G401.6 (cell line): ENCODE data around the gene C4orf46.
"Not testable (repeated sequence)": the region's sequence is repeated elsewhere in the genome, so short reads cannot be mapped to it uniquely, and the experiment has no call there.

ENCODE experiments used
- FAIRE-seq: peaks from 2 replicates; lab custom pipeline; 2012; peaks lifted over from hg19 to GRCh38; lab: Jason Lieb, UNC

Gene C4orf46

DNA sequence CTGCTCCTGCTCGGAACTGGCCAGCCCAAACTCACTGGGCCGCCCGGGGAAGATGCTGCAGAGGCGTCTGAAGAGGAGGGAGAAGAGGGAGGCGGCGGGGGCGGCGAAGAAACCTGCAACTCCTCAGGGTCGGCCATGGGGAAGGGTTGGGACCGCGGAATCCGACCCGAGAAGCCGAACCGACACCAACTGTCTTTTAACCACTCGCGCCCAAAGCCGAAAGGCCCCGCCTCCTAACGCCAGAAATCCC lies at the start of gene C4orf46:
Gene C4orf46, minus strand, starts transcription at position 223 of the 250 bp plus-strand sequence. Its CDS starts 86 bp downstream, at position 137.
- FAIRE-seq, result no peak

DNA sequence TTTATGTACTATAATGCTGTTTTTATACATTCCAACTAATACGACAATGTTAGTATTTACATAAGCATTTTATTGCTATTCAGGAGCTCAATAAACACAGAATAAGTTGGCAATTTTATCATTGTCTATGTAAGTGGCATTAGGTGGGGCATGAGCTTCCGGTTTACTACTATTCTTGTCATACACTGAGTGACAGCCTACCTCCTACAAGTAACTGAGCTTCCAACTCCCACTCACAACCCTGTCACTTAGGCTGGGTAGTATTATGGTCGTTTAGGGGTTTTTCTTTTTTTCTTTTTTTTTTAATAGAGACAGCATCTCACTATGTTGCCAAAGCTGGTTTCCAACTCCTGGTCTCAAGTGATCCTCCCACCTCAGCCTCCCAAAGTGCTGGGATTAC lies 44.1 kb upstream of the C4orf46 start:
- FAIRE-seq, result no peak

DNA sequence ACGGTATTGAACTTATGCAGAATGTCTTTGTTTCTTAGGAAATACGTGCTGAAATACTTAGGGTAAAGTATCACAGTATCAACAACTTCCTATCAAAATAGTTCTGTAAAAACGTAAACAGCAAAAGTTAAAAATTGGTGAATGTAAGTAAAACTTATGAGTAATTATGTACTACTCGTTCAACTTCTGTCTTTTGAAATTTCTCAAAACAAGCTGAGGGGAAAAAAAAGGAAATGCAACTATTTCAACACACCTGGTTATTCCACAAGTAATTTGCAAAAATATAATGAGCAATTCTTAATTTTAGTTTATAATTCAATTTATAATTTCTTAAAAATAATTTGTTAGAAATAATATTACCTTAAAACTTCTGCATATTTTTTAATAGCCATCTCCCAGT lies 43.2 kb upstream of the C4orf46 start:
- peak; percentile 81 for FAIRE-seq

DNA sequence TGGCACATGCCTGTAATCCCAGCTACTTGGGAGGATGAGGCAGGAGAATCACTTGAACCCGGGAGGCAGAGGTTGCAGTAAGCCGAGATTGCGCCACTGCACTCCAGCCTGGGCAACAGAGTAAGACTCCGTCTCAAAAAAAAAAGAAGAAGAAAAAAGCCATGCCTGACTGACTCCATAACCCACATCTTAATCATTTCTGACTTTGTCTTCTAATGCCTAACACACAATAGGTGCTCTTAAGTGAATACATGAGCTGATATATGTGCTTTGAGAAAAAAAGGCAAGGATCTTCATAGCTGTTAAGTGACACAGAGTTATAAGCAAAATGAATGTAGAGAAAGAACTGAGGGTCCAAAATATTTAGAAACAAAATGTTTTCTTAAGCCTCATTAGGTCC lies 40.9 kb upstream of the C4orf46 start:
- not testable (repeated sequence) for FAIRE-seq

DNA sequence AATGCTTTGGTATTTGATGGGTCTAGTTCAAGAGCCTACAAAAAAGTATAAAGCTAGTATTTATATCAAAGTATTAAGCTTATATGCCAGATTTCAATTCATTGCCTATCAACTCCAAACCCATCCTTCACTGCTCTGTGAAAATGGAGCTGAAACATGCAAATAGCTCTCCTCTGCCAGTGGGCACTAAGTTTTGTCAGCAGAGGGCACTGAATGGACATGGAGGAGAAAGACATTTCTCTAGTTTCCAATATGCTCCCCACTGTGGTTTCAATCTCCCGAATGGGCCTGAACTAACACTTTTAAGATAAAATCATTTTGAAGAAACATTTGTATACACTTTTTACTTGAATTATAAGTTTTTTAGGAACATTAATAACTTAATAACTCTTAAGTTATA lies 39.1 kb upstream of the C4orf46 start:
- peak; percentile 63 for FAIRE-seq

DNA sequence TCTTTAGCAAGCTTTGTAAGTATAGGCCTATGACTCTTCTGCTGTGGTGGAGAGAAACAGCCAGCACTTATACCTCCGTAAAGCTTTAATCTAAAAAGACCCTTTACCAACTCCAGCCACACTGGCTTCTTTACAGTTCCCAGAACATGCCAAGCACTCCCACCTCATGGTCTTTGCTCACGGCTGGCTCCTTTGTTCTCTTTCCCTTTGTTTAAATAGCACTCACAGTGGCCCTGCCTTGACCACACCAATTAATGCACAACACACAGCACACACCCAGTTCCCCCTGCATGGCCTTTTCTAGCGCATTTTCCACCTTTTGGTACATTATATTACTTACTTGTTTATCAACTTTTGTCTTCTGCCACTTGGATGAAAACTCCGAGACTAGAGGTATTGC lies 32.6 kb upstream of the C4orf46 start:
- FAIRE-seq, result no peak

DNA sequence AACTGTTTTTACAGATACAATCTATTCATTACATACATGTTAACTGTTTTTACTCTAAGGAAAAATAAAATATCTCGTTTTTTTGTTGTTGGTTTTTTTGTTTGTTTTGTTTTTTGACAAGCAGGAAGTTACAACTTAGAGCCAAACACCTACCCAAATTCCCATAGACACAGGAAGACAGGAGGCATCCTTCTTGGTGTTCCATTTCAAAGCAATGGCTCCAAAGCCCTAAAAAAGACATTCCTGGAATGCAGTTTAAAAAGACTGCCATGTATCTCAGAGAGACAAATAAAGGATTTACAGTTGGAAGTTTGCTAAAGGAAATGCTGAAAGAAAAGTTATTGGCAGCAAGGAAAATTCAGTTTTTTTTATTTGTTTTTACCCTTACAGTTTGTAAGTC lies 17.1 kb upstream of the C4orf46 start:
- no peak for FAIRE-seq

DNA sequence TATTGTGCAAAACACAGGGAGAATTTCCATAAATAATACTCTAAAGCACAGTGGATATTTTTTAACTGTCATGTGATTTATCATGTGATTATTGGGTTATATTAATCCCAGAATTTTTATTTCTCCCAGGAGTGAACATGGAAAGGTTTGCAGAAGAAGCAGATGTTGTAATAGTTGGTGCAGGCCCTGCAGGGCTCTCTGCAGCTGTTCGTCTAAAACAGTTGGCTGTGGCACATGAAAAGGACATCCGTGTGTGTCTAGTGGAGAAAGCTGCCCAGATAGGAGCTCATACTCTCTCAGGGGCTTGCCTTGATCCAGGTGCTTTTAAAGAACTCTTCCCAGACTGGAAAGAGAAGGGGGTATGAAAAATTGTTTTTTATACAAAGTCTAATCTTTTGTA lies 10.4 kb upstream of the C4orf46 start:
- no peak for FAIRE-seq

DNA sequence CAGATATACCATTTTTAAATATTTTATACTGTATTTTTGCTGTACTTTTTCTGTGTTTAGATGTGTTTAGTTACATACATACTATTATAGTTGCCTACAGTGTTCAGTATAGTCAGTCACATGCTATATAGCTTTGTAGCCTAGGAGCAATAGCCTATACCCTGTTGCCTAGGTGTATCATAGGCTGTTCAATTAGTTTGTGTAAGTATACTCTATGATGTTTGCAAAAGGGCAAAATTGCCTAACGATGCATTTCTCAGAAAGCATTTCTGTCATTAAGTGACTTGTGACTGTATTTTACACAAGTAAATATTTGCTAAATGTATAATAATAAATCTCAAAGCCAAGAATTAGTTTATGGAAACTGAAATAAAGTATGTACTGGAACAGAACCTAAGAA lies 9.9 kb upstream of the C4orf46 start:
- peak; percentile 15 for FAIRE-seq

DNA sequence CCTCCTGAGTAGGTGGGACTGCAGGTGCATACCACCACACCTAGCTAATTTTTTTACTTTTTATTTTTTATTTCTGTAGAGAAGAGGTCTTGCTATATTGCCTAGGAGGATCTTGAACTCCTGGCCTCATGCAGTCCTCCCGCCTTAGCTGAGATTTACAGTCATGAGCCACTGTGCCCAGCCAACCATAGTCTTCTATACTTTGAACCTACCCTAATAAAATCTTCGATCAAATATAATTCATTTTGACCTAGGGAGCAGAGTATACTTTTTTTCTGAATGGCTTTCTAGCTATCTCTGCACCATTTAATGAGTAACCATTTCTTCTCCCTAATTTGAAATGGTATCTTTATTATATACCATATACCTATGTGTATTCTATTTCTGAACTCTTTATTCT lies 7.1 kb upstream of the C4orf46 start:
- FAIRE-seq, result no peak

DNA sequence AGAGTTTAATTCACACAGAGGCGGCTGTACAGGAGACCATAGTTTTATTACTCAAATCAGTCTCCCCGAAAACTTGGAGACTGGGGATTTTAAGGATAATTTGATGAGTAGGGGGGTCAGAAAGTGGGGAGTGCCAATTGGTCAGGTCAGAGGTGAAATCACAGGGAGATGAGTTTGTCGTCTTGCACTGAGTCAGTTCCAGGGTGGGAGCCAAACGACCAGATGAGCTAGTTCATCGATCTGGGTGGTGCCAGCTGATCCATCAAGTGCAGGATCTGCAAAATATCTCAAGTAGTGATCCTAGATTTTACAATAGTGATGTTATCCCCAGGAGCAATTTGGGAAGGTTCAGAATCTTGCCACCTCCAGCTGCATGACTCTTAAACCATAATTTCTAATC lies 4.4 kb upstream of the C4orf46 start:
- FAIRE-seq, result no peak

DNA sequence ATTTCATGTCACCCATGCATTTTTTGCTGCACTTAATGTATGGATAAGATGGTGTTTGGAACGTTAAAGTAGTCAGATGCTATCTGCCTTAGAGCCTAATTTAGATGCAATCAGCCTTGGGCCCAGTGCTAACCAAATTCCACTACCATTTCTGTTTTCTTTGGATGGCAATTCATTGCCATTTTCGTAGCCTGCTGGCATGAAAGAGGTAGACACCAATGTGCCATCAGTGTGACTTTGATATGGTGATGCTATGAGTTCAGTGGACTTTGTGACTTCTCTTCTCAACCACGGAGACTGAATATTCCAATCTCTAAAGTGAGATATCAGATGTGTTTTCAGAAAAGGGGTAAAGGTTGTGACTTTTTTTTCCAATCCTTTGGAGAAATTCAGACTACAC lies 1.9 kb upstream of the C4orf46 start:
- FAIRE-seq, result no peak

DNA sequence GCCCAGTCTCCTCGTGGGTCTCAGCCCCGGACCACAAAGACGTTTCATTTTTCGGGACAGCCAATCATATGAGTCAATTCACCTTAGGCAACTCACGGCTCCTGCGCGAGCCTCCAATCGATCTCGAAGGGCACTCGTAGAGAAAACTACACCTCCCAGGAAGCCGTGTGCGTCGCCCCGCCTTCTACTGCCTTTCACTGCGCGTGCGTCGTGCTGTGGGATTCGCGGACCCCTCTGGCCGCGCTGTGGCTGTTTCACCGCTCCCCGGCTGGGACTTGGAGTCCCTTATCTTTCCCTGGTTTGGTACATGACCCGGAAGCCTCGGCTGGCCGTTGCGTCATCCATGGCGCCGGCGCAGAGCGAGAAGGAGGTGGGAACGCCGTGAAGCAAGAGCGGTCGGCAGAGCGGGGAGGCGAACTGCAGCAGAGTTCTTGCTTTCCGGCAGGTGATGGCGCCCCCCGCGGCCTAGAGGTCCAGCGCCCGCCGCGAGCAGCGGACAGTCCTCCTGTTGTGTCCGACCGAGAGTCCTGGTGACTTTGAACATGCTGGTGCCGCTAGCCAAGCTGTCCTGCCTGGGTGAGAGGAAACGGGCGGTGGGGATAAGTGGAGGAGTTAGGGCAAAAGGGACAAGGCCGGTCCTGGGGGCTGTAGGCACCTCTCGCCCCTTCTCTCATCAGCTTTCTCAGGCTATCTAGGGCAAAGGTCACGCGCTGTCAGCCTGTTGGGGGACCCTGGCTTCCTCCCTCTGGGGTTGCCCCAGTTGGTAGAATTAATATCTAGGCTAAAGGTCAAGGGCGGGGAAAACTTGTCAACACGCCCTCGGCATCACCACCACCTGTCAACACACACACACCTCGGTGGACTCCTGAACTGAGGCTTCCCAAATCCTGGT lies 474 bp upstream of the C4orf46 start, which contains the start of gene ETFDH:
Gene ETFDH, plus strand, starts transcription at position 382 of the 892 bp plus-strand sequence. Its CDS starts 161 bp downstream, at position 543.
- peak; percentile 99 for FAIRE-seq

DNA sequence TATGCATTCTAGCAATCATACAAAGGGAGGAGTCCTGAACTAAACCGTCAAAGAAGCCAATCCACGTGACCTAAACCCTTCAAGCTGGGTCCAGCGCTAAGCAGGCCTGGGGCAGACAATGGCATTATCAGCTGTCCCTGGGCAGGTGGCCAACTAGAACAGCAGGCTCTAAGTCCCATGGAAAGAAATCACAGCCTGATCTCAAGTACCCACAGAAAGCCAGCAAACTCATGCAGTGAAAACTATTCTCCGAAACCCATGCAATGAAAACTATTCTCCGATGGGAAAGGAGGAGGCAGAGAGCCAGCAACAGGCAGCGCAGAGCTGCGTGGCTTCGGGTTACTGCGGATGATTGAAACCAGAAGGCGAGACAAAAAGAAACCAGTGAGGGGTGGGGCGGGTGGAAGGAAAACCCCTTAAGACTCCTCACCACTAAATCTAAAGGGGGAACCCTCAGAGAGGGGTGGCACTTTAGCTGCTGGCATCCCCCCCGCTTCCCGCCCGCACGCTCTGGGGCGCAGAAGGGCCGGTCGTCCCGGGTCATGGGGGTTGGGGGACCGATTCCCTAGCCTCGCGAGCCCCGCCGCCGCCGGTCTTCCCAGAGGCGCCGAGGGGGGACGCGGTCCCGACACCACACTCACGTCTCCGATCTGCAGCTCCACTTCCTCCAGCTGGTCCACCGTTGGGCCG lies 567 bp downstream of the C4orf46 start:
- no peak for FAIRE-seq

DNA sequence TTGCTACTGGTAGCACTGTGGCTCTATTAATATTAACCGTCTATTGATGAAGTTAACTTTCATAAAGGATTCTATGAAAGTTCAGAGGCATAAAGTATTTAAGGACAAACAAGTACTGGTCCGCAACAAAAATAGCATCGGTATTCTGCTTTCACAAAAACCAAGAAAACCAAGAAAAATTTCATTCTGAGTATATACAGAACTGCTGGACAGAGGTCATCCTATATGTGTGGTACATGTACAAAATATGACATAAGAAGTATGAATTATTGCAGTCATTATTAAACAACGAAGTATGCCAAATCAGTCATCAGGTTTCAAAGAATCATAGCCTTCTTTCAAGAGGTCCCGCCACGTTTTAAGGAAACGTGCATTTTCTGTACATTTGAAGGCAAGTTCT lies 2.4 kb downstream of the C4orf46 start:
- no peak for FAIRE-seq

DNA sequence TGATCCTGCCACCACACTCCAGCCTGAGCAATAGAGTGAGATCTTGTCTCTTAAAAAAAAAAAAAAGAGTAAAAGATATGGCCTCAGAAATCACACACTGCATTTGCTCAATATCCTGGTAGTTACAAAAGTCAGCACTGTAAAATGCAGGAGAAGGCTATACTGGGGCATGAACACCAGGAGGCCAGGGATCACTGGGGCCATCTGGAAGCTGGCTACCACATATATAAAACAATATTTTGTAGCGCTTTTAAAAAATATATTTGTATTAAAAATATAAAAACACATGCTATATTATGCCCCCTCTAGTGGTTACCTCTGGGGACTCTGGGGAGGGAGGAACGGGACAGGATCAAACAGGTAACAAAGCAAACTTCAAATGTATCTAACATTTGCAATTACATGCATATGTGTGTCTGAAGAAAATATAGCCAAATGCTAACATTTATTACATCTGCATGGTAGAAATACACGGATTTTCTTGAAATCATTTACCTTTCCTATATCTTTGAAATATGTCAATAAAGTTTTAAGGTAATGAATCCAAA lies 4.0 kb downstream of the C4orf46 start:
- no peak for FAIRE-seq

DNA sequence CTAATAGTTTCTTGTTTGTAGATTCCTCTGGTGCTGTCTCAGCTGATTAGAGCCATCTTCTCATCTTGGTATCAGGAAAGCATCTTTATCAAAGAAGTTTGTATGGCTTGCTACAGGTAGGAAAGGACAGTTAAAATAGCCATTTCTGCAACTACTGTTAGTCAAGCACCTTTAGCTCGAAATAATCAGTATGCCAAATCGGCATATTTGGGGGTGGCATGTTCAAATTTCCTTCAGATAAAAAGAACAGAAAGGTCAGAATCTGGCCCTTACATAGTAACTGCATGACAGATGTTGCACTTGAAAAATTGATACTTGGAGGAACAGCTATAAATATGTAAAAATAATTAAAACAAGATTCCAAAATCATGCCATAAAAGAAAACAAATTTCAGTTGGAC lies 4.8 kb downstream of the C4orf46 start:
- FAIRE-seq, result no peak

DNA sequence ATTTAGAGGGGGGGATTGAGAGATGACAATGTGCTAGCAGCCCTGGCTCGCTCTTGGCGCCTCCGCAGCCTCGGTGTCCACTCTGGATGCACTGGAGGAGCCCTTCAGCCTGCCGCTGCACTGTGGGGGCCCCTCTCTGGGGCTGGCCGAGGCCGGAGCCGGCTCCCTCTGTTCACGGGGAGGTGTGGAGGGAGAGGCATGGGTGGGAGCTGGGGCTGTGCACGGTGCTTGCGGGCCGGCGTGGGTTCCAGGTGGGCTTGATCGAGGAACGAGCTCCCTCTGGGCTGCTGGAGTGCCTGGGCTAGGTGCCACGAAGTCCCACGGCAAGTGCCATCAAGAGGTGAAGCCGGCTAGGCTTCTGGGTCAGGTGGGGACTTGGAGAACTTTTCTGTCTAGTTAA lies 6.9 kb downstream of the C4orf46 start:
- FAIRE-seq, result no peak

DNA sequence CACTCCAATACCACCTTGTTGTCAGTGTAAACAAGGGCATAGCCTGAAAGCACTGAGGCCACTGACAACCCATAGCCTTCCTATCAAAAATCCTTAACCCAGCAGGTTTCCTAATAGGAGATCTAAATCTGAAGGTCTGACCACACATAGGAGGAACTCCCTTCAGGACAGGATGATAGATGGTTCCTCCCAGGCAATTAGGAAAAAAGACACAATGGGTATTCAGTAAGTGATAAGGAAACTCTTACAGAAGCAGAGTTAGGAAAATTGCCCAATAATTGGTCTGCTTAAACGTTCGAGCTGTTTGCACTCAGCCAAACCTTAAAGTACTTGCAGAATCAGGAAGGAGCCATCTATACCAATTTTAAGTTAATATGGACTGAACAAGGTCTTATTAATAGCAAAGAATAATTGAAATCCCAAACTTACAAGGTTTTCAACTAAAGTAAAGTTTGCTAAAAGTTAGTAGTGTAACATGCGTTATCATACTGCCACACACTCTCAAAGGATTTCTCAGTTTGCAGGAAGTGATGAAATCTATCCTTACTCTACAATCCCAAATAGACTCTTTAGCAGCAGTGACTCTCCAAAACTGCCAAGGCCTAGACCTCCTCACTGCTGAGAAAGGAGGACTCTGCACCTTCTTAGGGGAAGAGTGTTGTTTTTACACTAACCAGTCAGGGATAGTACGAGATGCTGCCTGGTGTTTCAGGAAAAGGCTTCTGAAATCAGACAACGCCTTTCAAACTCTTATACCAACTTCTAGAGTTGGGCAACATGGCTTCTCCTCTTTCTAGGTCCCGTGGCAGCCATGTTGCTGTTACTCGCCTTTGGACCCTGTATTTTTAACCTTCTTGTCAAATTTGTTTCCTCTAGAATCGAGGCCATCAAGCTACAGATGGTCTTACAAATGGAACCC lies 7.7 kb downstream of the C4orf46 start:
- not testable (repeated sequence) for FAIRE-seq

DNA sequence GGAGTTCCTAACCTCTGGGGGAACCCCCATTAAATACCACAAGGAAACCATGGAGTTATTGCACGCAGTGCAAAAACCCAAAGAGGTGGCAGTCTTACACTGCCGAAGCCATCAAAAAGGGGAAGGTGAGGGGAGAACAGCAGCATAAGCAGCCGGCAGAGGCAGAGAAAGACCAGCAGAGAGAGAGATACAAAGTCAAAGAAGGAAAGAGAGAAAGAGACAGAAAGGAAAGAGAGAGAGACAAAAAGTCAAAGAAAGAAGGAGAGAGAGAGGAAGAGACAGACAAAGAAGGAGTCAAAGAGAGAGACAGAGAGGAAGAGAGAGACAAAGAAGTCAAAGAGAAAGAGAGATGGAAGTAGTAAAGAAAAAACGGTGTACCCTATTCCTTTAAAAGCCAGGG lies 8.4 kb downstream of the C4orf46 start:
- not testable (repeated sequence) for FAIRE-seq

DNA sequence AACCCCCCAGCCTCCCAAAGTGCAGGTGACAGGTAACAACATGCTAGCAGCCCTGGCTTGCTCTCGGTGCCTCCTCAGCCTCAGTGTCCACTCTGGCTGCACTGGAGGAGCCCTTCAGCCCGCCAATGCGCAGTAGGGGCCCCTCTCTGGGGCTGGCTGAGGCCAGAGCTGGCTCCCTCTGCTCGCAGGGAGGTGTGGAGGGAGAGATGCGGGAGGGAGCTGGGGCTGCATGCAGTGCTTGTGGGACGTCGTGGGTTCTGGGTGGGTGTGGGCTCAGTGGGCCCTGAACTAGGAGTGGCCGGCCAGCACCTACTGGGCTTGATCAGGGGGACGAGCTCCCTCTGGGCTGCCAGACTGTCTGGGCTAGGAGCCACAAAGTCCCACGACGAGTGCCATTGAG lies 14.4 kb downstream of the C4orf46 start:
- FAIRE-seq, result no peak

DNA sequence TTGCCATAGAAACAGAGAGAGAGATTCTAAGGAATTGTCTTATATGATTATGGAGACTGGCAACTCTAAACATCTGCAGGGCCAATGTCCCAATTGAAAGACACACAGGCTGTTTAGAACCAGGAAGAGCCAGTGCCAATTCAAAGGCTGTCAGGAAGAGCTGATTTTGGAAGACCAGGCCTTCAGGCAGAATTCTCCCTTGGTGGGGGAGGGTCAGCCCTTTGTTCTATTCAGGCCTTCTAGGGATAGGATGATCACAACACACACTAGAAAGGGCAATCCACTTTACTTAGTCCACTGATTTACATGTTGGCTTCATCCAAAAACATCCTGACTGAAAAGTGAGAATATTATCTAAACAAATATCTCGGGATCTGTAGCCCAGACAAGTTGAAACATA lies 15.2 kb downstream of the C4orf46 start:
- no peak for FAIRE-seq
